ENCODE measurements around the gene E2F3.
A peak's percentile ranks its signal among the peaks of the same experiment; 100 is the strongest.
"Not testable (repeated sequence)": the region's sequence is repeated elsewhere in the genome, so short reads cannot be mapped to it uniquely, and the experiment has no call there.

E2F3 gene

GRCh38 chr6:20472748-20473147 lies 71.1 kb downstream of the E2F3 start:
- DNase-seq: no peak

GRCh38 chr6:20473518-20473917 lies 71.8 kb downstream of the E2F3 start:
- no peak for DNase-seq

- DNase-seq: no peak
Measured at GRCh38 chr6:20474874-20475542, 73.3 kb downstream of the E2F3 start.

GRCh38 chr6:20476501-20477043 lies 74.9 kb downstream of the E2F3 start:
- no peak for DNase-seq

GRCh38 chr6:20477485-20477884 lies 75.8 kb downstream of the E2F3 start:
- no peak for DNase-seq

GRCh38 chr6:20479060-20479459 lies 77.4 kb downstream of the E2F3 start:
- DNase-seq: no peak

- DNase-seq: no peak
Measured at GRCh38 chr6:20479526-20479925, 77.8 kb downstream of the E2F3 start.

- DNase-seq: no peak
Measured at GRCh38 chr6:20481281-20481680, 79.6 kb downstream of the E2F3 start.

GRCh38 chr6:20483887-20484497 lies 82.3 kb downstream of the E2F3 start:
- no peak for DNase-seq

GRCh38 chr6:20486641-20487040 lies 85.0 kb downstream of the E2F3 start:
- DNase-seq: no peak

GRCh38 chr6:20487669-20488375 lies 86.1 kb downstream of the E2F3 start:
- DNase-seq: no peak

- no peak for DNase-seq
Measured at GRCh38 chr6:20490591-20490990, 88.9 kb downstream of the E2F3 start.

- no peak for DNase-seq
Measured at GRCh38 chr6:20492099-20492498, 90.4 kb downstream of the E2F3 start.

GRCh38 chr6:20497216-20498040 lies 95.7 kb downstream of the E2F3 start:
- DNase-seq: no peak

GRCh38 chr6:20498041-20498385 lies 96.3 kb downstream of the E2F3 start:
- no peak for DNase-seq

GRCh38 chr6:20509212-20509611 lies 107.5 kb downstream of the E2F3 start:
- DNase-seq: no peak

- DNase-seq: no peak
Measured at GRCh38 chr6:20511852-20512251, 110.2 kb downstream of the E2F3 start.

GRCh38 chr6:20525208-20525607 lies 123.5 kb downstream of the E2F3 start:
- DNase-seq: not testable (repeated sequence)

GRCh38 chr6:20529086-20529448 lies 127.4 kb downstream of the E2F3 start:
- DNase-seq: not testable (repeated sequence)

- DNase-seq: no peak
Measured at GRCh38 chr6:20532881-20533280, 131.2 kb downstream of the E2F3 start.

- no peak for DNase-seq
Measured at GRCh38 chr6:20533746-20534294, 132.1 kb downstream of the E2F3 start.

GRCh38 chr6:20534295-20535262 lies 132.9 kb downstream of the E2F3 start, which contains the start of gene CDKAL1:
CDKAL1 (plus strand) TSS chr6:20534457; CDS start chr6:20546351, 11,894 bp downstream.
- peak; percentile 87 for DNase-seq

All from activated gamma-delta T cell treated with Interleukin-2 at 50 U/mL for 16 hours (primary cell).